NCI-H1417 treated with DMSO at 0.1 percent for 48 hours (cell line): ENCODE measurements around the gene HOXD4.

ENCODE experiments used
- DNase-seq: peaks from one replicate; lab custom pipeline; 2025; lab: John Stamatoyannopoulos, UW

The HOXD4 gene

GRCh38 chr2:176156807-176157498 lies 5.6 kb downstream of the HOXD4 start, which contains the start of gene HOXD3:
Gene HOXD3 (plus strand): TSS chr2:176157307. CDS start chr2:176169115, 11,808 bp downstream.
- no peak for DNase-seq

GRCh38 chr2:176157499-176158185 lies 6.3 kb downstream of the HOXD4 start:
- no peak for DNase-seq

- DNase-seq: no peak
These were observed 6.8 kb downstream of the HOXD4 start for GRCh38 chr2:176158186-176158591.

GRCh38 chr2:176158855-176159662 lies 7.7 kb downstream of the HOXD4 start:
- no peak for DNase-seq

GRCh38 chr2:176159663-176160250 lies 8.4 kb downstream of the HOXD4 start:
- no peak for DNase-seq

GRCh38 chr2:176160251-176160985 lies 9.1 kb downstream of the HOXD4 start:
- no peak for DNase-seq

GRCh38 chr2:176160986-176161824 lies 9.9 kb downstream of the HOXD4 start:
- DNase-seq: no peak

GRCh38 chr2:176161825-176162626 lies 10.7 kb downstream of the HOXD4 start:
- no peak for DNase-seq

- no peak for DNase-seq
These were observed 11.7 kb downstream of the HOXD4 start for GRCh38 chr2:176162911-176163671.

GRCh38 chr2:176163672-176164056 lies 12.3 kb downstream of the HOXD4 start:
- DNase-seq: no peak

- DNase-seq: no peak
These were observed 12.9 kb downstream of the HOXD4 start for GRCh38 chr2:176164201-176164600.

- no peak for DNase-seq
These were observed 13.4 kb downstream of the HOXD4 start for GRCh38 chr2:176164611-176165369.

- no peak for DNase-seq
These were observed 14.2 kb downstream of the HOXD4 start for GRCh38 chr2:176165370-176166050.

GRCh38 chr2:176166272-176166671 lies 14.9 kb downstream of the HOXD4 start:
- no peak for DNase-seq

GRCh38 chr2:176167398-176167797 lies 16.0 kb downstream of the HOXD4 start:
- DNase-seq: no peak

- DNase-seq: no peak
These were observed 17.8 kb downstream of the HOXD4 start for GRCh38 chr2:176169181-176169580.

- DNase-seq: no peak
These were observed 18.4 kb downstream of the HOXD4 start for GRCh38 chr2:176169711-176170110.
